ENCODE results near the gene GSTT4.

DNA sequence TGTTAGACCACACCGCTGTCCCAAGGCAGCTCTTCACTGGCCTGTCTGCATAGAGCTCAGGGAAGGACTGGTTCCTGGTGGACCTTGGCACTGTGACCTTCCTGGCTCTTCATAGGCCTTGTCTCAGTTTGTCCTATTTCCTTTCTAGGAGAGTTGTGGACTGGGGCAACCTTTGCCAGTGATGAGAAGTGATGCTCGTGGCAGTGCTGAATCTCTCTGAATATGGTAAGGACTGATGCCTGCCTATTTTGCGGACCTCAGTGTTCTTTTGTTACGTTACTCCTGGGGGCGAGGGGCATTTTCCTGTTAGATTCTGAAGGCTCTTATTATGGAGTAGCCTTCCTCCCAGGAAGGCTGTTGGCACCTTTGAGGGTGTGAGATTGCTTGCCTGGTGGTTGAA, 30.0 kb upstream of the GSTT4 start:
- TF ChIP-seq GATA2 (IDR thresholded peaks at IDR 0.05; ENCODE audit: low read depth, low read length), result no peak
- TF ChIP-seq GATA3 (IDR thresholded peaks at IDR 0.05; ENCODE audit: low read depth, low read length), result no peak
